ENCODE data around the gene KDM5A.

KDM5A gene

DNA sequence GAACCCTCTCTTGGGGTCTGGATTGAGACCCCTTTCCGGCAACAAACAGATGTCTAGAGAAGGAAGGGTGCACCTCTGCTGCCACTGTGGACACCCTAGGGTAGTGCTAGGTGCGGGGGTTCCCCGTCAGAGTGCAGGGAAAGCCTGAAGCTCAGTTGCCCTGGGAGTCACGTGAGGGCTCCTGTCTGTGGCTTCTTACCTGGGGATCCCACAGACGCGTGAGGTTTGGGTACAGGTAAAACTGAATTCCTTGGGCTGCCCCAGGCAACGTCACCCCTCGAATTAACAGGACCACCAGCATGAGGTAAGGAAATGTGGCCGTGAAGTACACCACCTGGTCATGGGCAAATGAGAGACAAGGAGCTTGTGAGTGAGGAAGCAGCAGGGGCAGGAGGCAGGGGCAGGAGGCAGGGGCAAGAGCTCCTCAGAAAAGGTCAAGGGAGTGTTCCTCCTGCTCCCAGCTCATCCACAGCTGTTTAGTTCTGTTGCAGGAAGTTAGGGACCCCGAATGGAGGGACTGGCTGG is 154.2 kb downstream of the KDM5A start:
- Histone ChIP-seq H3K9ac (ENCODE audit: low read depth, low read length) (no peak overlapping the region), H3K36me3 (ENCODE audit: insufficient read depth, low read length) (no peaks in the 10 kb centered on the region), H3K9me3 (ENCODE audit: control insufficient read depth, insufficient read depth, low read length) (peaks cover 3% of the 10 kb centered on the region), H3K4me1 (ENCODE audit: insufficient read depth, low read length) (0 out of 2 replicates have a peak, but pooled peaks cover 7% of the 10 kb centered on the region)

DNA sequence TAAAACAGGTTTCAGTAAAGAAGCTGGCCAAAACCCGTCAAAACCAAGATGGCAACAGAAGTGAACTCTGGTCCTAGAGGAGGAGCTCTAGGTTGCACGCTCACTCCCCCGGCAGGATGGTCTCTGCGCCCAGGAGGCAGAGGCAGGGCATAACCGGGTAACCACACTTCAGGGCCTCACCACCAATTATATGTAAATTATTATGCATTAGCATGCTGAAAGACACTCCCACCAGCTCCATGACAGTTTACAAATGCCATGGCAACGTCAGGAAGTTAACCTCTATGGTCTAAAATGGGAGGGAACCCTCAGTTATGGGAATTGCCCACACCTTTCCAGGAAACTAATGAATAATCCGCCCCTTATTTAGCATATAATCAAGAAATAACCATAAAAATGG is 155.1 kb downstream of the KDM5A start:
- Histone ChIP-seq H3K36me3 (ENCODE audit: insufficient read depth, low read length) (no peaks in the 10 kb centered on the region), H3K9me3 (ENCODE audit: control insufficient read depth, insufficient read depth, low read length) (peaks cover 3% of the 10 kb centered on the region), H3K4me1 (ENCODE audit: insufficient read depth, low read length) (0 out of 2 replicates have a peak, but pooled peaks cover 7% of the 10 kb centered on the region), H3K9ac (ENCODE audit: low read depth, low read length) (no peak overlapping the region)

DNA sequence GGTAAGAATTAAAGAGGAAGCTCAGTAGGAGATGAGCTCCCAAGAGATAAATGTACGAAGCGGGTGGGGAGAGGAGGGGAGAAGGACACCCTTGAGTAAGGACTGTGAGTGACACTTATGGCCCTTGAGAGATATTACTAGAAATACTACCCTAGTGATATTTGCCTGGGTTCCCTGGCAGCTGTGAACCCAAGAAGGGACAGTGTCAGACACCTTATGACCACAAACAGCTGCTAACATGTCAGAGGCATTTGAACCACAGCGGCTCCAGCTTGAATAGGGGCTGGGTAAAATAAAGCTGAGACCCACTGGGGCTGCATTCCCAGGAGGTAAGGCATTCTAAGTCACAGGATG is 155.5 kb downstream of the KDM5A start:
- Histone ChIP-seq H3K4me1 (ENCODE audit: insufficient read depth, low read length) (0 out of 2 replicates have a peak, but pooled peaks cover 7% of the 10 kb centered on the region), H3K9me3 (ENCODE audit: control insufficient read depth, insufficient read depth, low read length) (peaks cover 3% of the 10 kb centered on the region), H3K36me3 (ENCODE audit: insufficient read depth, low read length) (no peaks in the 10 kb centered on the region), H3K9ac (ENCODE audit: low read depth, low read length) (no peak overlapping the region)

DNA sequence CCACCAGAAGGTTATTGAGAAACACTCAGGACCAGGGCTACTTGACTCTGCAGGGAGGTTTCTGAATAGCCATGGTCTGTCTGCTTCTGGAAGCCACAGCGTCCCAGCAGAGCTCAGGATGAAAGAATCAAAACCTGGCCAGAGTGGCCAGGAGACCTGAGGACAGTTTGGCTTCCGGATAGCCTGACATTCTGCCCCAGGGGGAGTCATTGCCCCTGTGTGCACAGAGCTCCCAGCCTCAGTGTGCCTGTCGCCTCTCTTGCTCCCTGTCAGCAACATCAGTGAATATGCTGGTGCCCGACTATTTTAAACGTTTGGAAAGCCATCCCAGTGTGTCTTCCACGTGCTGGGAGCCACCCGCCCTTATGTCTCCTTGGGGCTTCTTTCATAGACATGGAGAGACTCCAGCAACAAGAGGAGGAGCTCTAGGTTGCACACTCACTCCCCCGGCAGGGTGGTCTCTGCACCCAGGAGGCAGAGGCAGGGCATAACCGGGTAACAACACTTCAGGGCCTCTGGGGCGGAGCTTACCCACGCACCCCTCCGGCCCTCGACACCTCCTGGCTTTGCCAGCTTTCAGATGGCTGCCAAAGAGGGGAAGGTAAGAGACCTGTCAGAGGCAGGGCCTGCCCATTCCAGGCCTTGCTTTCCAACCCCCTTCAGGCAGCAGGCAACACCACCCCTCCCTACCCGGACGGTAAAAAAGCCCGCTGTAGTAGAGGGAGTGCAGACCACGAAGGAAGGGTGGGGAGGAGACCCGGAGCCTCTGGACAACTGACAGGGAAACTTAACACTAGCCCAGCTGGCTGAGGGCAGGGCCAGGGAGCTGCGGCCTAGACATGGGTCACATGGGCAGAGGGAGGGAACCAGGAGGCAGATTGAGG is 156.1 kb downstream of the KDM5A start:
- Histone ChIP-seq H3K9ac (ENCODE audit: low read depth, low read length) (no peak overlapping the region), H3K9me3 (ENCODE audit: control insufficient read depth, insufficient read depth, low read length) (peaks cover 3% of the 10 kb centered on the region), H3K4me1 (ENCODE audit: insufficient read depth, low read length) (0 out of 2 replicates have a peak, but pooled peaks cover 7% of the 10 kb centered on the region), H3K36me3 (ENCODE audit: insufficient read depth, low read length) (no peaks in the 10 kb centered on the region)

DNA sequence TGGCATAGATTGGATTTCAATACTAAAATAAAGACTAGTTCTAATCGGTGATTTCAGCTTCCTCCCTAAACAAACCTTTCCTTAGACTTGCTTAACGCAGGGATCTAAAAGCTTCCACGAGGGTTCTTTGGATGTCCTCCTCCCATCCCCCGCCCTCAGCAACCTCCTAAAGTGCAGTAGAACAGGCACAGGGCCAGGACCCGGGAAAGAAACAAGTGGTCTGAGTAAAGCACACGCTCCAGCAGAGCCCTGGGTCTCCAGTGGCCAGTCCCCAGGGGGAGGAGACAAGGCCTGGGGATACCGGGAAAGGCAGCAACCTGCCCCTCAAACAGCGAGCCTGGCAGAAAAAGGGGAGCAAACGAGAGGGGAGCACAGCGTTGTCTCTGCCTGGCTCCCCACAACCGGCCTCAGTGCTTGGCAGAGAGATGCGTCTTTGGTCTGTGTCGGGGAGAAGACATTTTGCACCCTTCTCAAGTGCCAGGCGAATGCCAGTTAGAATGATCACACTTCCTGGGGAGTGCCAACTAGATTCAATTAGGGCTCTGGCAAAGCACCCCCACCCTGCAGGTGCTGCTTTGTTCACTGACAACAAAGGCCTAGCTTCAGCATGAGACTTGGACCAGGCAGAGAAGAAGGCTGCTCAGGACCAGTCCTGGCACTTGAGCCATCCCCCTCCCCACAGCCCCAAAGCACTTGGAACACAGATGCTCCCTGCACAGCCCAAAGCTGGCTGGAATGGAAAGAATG is 158.0 kb downstream of the KDM5A start:
- H3K36me3 ChIP-seq (ENCODE audit: insufficient read depth, low read length): no peaks in the 10 kb centered on the region
- H3K9ac ChIP-seq (ENCODE audit: low read depth, low read length): no peak overlapping the region
- no peaks in the 10 kb centered on the region; the same call in 1 of the 2 replicates for H3K9me3 ChIP-seq (ENCODE audit: control insufficient read depth, insufficient read depth, low read length)
- 0 out of 2 replicates have a peak, but pooled peaks cover 7% of the 10 kb centered on the region for H3K4me1 ChIP-seq (ENCODE audit: insufficient read depth, low read length)
